Smooth muscle cell (in vitro differentiated cells): Measurements from ENCODE around the gene ANGPT4. TPM values are rescaled to one million over a fixed set of nuclear protein-coding genes. Genes with fewer than 3 reads are reported as not detected.
A peak's percentile ranks its signal among the peaks of the same experiment; 100 is the strongest.

Source experiments
- DNase-seq: peaks from one replicate; lab custom pipeline; 2025; ENCODE audit not compliant: unreplicated experiment; lab: John Stamatoyannopoulos, UW
- H2AFZ ChIP-seq: fragments of 200-600 bp; sonication (generic); 2 replicates; pipeline ENCODE4 v1.6.0; 2016; ENCODE audit warnings: antibody characterized with exemption, low read depth, mild to moderate bottlenecking
- H3F3A ChIP-seq: fragments of 200-600 bp; sonication (generic); 2 replicates; pipeline ENCODE4 v1.6.0; 2017; ENCODE audit warnings: antibody characterized with exemption, low read depth
- H3K27ac ChIP-seq: fragments of 200-600 bp; sonication (generic); 2 replicates; pipeline ENCODE4 v1.5.1; 2016; ENCODE audit warnings: low read depth, mild to moderate bottlenecking
- H3K27me3 ChIP-seq: fragments of 200-600 bp; sonication (generic); 2 replicates; pipeline ENCODE4 v1.6.1; 2016; ENCODE audit warnings: low read depth, mild to moderate bottlenecking
- H3K36me3 ChIP-seq: fragments of 200-600 bp; sonication (generic); 2 replicates; pipeline ENCODE4 v1.5.1; 2016; ENCODE audit warnings: low read depth
- H3K4me1 ChIP-seq: fragments of 200-600 bp; sonication (generic); 2 replicates; pipeline ENCODE4 v1.5.1; 2016; ENCODE audit warnings: low read depth
- H3K4me2 ChIP-seq: fragments of 200-600 bp; sonication (generic); 2 replicates; pipeline ENCODE4 v1.6.0; 2016; ENCODE audit warnings: mild to moderate bottlenecking
- H3K4me3 ChIP-seq: fragments of 200-600 bp; sonication (generic); 2 replicates; pipeline ENCODE4 v1.5.1; 2016; ENCODE audit warnings: mild to moderate bottlenecking
- H3K79me2 ChIP-seq: fragments of 200-600 bp; sonication (generic); 2 replicates; pipeline ENCODE4 v1.6.0; 2016; ENCODE audit warnings: low read depth, mild to moderate bottlenecking
- H3K9ac ChIP-seq: fragments of 200-600 bp; sonication (generic); 2 replicates; pipeline ENCODE4 v1.6.0; 2016; ENCODE audit warnings: low read depth
- H3K9me3 ChIP-seq: fragments of 200-600 bp; sonication (generic); replicated peaks from 2 replicates; pipeline ENCODE4 v1.5.1; 2016; ENCODE audit warnings: low read depth
- H4K20me1 ChIP-seq: fragments of 200-600 bp; sonication (generic); 2 replicates; pipeline ENCODE4 v1.6.0; 2016; ENCODE audit warnings: low read depth
- WGBS: methylation state at CpG from one replicate; pipeline ENCODE4 v1.1.7; 2016; ENCODE audit warnings: low lambda C conversion rate; 5-methylcytosine and 5-hydroxymethylcytosine counted together
- polyA plus RNA-seq: library from polyadenylated mRNA; unstranded; fragments of >200 nt; fragmentation: Nextera tagmentation; extraction: Ambion mirVana; gene quantifications from 2 replicates; pipeline ENCODE4 v1.2.1, GENCODE V29; 2016
- total RNA-seq: library from RNA; depleted of rRNA; stranded (reverse); fragments of >200 nt; gene quantifications from 2 replicates; pipeline ENCODE4 v1.2.3, GENCODE V29; 2014
- TF ChIP-seq, protein P1 (sequence below): fragments of 200-600 bp; sonication (generic); IDR thresholded peaks from 2 replicates; pipeline ENCODE4 v1.5.1; 2017; ENCODE audit warnings: borderline replicate concordance, mild to moderate bottlenecking, antibody characterized with exemption; ENCODE audit not compliant: insufficient read depth, poor library complexity, severe bottlenecking

Gene ANGPT4
- total and polyA plus RNA-seq, 2 experiments from 2014 or later: 0.39 TPM; not detected in 1

DNA sequence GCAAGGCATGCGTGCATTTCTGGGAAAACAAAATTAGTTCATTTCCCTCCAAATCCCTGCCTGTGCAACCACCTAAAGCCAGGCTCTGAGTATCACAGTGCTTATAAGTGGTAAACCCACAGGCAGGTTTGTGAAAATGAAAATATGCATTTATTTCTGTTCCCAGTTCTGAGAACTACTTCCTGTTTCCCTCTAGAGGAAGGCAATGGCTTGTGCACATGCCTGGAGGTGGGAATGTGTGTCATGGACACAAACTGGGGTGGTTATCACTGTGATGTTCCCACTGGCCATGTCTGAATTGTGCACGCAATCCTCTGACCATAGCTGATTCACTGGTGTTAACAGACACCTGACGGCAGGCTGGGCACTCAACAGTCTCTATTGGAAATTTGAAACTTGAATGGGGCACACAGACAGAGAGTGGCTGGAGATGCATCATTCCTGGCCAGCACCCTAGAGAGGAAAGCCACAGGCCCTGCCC lies 56.3 kb downstream of the ANGPT4 start:
- peaks cover 7% of the 10 kb centered on the region for H3K4me1 ChIP-seq
- H4K20me1 ChIP-seq: no peaks in the 10 kb centered on the region
- DNase-seq: no peak
- H3K9me3 ChIP-seq: no peaks in the 10 kb centered on the region
- H3K27ac ChIP-seq: no peak overlapping the region
- TF ChIP-seq, protein P1, sequence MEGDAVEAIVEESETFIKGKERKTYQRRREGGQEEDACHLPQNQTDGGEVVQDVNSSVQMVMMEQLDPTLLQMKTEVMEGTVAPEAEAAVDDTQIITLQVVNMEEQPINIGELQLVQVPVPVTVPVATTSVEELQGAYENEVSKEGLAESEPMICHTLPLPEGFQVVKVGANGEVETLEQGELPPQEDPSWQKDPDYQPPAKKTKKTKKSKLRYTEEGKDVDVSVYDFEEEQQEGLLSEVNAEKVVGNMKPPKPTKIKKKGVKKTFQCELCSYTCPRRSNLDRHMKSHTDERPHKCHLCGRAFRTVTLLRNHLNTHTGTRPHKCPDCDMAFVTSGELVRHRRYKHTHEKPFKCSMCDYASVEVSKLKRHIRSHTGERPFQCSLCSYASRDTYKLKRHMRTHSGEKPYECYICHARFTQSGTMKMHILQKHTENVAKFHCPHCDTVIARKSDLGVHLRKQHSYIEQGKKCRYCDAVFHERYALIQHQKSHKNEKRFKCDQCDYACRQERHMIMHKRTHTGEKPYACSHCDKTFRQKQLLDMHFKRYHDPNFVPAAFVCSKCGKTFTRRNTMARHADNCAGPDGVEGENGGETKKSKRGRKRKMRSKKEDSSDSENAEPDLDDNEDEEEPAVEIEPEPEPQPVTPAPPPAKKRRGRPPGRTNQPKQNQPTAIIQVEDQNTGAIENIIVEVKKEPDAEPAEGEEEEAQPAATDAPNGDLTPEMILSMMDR: no peak
- peaks cover 4% of the 10 kb centered on the region for H3K27me3 ChIP-seq
- no peak overlapping the region for H3K9ac ChIP-seq
- 60% methylated on average over 3 of the region's 3 CpGs for WGBS
- no peak overlapping the region for H3K4me3 ChIP-seq
- H3K4me2 ChIP-seq: no peak overlapping the region
- H2AFZ ChIP-seq: no peak overlapping the region
- no peaks in the 10 kb centered on the region for H3F3A ChIP-seq
- no peaks in the 10 kb centered on the region for H3K79me2 ChIP-seq
- H3K36me3 ChIP-seq: no peaks in the 10 kb centered on the region

DNA sequence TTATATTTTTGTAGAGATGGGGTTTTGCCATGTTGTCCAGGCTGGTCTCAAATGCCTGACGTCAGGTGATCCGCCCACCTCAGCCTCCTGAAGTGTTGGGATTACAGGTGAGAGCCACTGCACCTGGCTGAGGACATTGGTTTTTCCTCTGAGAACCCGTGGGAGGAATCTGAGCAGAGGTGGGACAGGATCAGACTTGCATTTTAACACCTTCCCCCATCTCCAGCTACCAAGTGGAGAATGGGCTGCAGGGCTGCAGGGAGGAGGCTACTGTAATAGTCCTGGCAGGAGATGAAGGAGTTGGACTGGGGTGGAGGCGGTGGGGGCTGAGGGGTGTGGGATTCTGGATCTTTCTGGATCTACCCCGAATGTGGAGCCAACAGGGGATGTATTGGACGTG lies 58.1 kb downstream of the ANGPT4 start:
- 79% methylated on average over 6 of the region's 6 CpGs for WGBS
- TF ChIP-seq, protein P1: no peak

DNA sequence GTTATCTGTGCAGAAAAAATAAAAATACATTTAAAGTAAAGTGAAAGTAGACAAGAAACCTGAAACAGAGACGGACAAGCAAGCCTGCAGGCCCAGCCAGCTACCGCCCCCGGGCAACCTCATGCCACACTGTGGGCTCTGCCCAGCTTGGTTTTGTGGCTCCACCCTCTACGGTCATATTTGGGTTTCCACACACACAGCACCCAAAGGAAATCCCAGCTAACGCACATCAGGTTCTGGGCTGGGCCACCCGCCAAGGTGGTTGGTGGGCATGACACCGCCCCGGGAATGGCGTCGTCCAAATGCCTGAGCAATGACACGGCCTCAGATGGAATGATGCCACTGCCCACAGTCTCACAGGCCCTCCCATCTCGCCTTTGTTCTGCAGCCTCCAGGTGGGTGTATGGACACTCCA lies 59.8 kb downstream of the ANGPT4 start:
- Histone ChIP-seq H3F3A (no peaks in the 10 kb centered on the region), H3K4me2 (peak overlapping the region; percentile 2), H3K27me3 (no peaks in the 10 kb centered on the region), H3K9ac (no peak overlapping the region), H2AFZ (no peak overlapping the region), H4K20me1 (no peaks in the 10 kb centered on the region), H3K27ac (peak overlapping the region; percentile 50), H3K4me3 (no peak overlapping the region), H3K36me3 (no peaks in the 10 kb centered on the region), H3K79me2 (no peaks in the 10 kb centered on the region), H3K9me3 (no peaks in the 10 kb centered on the region), H3K4me1 (no peaks in the 10 kb centered on the region)
- TF ChIP-seq, protein P1: no peak
- WGBS: 57% methylated on average over 12 of the region's 12 CpGs
- DNase-seq: no peak

More for the DNA sequence above, 58.1 kb downstream of the ANGPT4 start:
- H3K9ac ChIP-seq: no peak overlapping the region
- no peak for DNase-seq
- no peak overlapping the region for H3K4me2 ChIP-seq
- no peak overlapping the region for H2AFZ ChIP-seq
- no peaks in the 10 kb centered on the region for H3K27me3 ChIP-seq
- no peaks in the 10 kb centered on the region for H3K9me3 ChIP-seq
- H4K20me1 ChIP-seq: no peaks in the 10 kb centered on the region
- H3K4me3 ChIP-seq: no peak overlapping the region
- H3F3A ChIP-seq: no peaks in the 10 kb centered on the region
- no peaks in the 10 kb centered on the region for H3K79me2 ChIP-seq
- H3K27ac ChIP-seq: no peak overlapping the region
- H3K4me1 ChIP-seq: no peaks in the 10 kb centered on the region
- no peaks in the 10 kb centered on the region for H3K36me3 ChIP-seq
